Loucy (cell line): ENCODE data around the gene ZNF467.

Experiments
- H2AFZ ChIP-seq: fragments of 200-600 bp; sonication (generic); 2 replicates; pipeline ENCODE4 v1.6.0; 2016; ENCODE audit warnings: antibody characterized with exemption, mild to moderate bottlenecking, low read length, moderate library complexity
- H3F3A ChIP-seq: fragments of 200-600 bp; 2 replicates; pipeline ENCODE4 v1.6.0; 2016; ENCODE audit warnings: antibody characterized with exemption, low read depth, mild to moderate bottlenecking
- H3K27me3 ChIP-seq: fragments of 200-600 bp; sonication (generic); 2 replicates; pipeline ENCODE4 v1.6.1; 2014; ENCODE audit warnings: low read length, mild to moderate bottlenecking; ENCODE audit not compliant: insufficient read depth, poor library complexity, severe bottlenecking
- H3K36me3 ChIP-seq: fragments of 200-600 bp; sonication (generic); 2 replicates; pipeline ENCODE4 v1.6.1; 2016; ENCODE audit warnings: low read length; ENCODE audit not compliant: insufficient read depth
- H3K4me1 ChIP-seq: fragments of 200-600 bp; sonication (generic); 2 replicates; pipeline ENCODE4 v1.5.1; 2014; ENCODE audit warnings: low read length, mild to moderate bottlenecking; ENCODE audit not compliant: insufficient read depth, poor library complexity, severe bottlenecking
- H3K4me2 ChIP-seq: fragments of 200-600 bp; sonication (generic); 2 replicates; pipeline ENCODE4 v1.6.0; 2014; ENCODE audit warnings: antibody characterized with exemption, low read length, low read depth, mild to moderate bottlenecking; ENCODE audit not compliant: poor library complexity, severe bottlenecking
- H3K4me3 ChIP-seq: fragments of 200-600 bp; sonication (generic); 2 replicates; pipeline ENCODE4 v1.5.1; 2014; ENCODE audit warnings: low read length, mild to moderate bottlenecking, mixed read lengths; ENCODE audit not compliant: poor library complexity, severe bottlenecking
- H3K79me2 ChIP-seq: fragments of 200-600 bp; sonication (generic); 2 replicates; pipeline ENCODE4 v1.6.1; 2014; ENCODE audit warnings: low read length; ENCODE audit not compliant: insufficient read depth
- H3K9ac ChIP-seq: fragments of 200-600 bp; sonication (generic); 2 replicates; pipeline ENCODE4 v1.6.0; 2014; ENCODE audit warnings: mild to moderate bottlenecking, low read depth, low read length, moderate library complexity; ENCODE audit not compliant: poor library complexity, severe bottlenecking
- H3K9me2 ChIP-seq: fragments of 200-600 bp; sonication (generic); replicated peaks from 2 replicates; pipeline ENCODE4 v1.6.1; 2016; ENCODE audit warnings: low read depth, low read length, mixed read lengths
- H3K9me3 ChIP-seq: fragments of 200-600 bp; sonication (generic); 2 replicates; pipeline ENCODE4 v1.6.1; 2014; ENCODE audit warnings: mild to moderate bottlenecking, antibody characterized with exemption, low read length, low read depth; ENCODE audit not compliant: insufficient read depth
- H4K20me1 ChIP-seq: fragments of 200-600 bp; sonication (generic); 2 replicates; pipeline ENCODE4 v1.6.0; 2014; ENCODE audit warnings: antibody characterized with exemption, low read length, mild to moderate bottlenecking; ENCODE audit not compliant: insufficient read depth, poor library complexity, severe bottlenecking
- EZH2phosphoT487 ChIP-seq: fragments of 200-600 bp; IDR thresholded peaks from 2 replicates; pipeline ENCODE4 v1.6.1; 2018; ENCODE audit warnings: antibody characterized with exemption, mild to moderate bottlenecking, moderate library complexity, borderline replicate concordance
- TF ChIP-seq, protein P1 (sequence below): fragments of 200-600 bp; sonication (generic); conservative IDR thresholded peaks from 2 replicates; pipeline ENCODE4 v1.5.1; 2014; ENCODE audit warnings: mild to moderate bottlenecking, antibody characterized with exemption, low read length

The ZNF467 gene

DNA sequence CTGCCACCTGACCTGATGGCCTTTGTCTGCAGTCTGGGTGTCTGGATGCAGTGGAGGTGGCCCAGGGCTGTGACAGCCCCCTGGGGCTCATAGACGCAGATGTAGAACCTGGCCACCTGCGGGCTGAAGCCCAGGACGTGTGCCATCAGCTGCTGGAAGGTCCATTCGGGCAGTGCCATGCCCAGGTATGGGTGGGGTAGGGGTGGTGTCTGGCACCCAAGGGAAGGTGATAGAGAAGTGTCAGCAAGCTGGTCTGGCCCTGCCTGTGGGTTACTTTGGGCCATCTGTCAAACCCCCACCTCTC lies 6.1 kb upstream of the ZNF467 start:
- H3K4me1 ChIP-seq, result no peaks in the 10 kb centered on the region
- H3K4me3 ChIP-seq, result no peak overlapping the region
- no peak overlapping the region for H2AFZ ChIP-seq
- no peaks in the 10 kb centered on the region for H4K20me1 ChIP-seq
- H3F3A ChIP-seq, result no peaks in the 10 kb centered on the region
- no peaks in the 10 kb centered on the region for H3K9me2 ChIP-seq
- no peaks in the 10 kb centered on the region for H3K9me3 ChIP-seq
- no peaks in the 10 kb centered on the region for H3K36me3 ChIP-seq
- no peak overlapping the region for H3K9ac ChIP-seq
- no peaks in the 10 kb centered on the region for H3K27me3 ChIP-seq
- no peak for TF ChIP-seq EZH2phosphoT487
- TF ChIP-seq, protein P1, sequence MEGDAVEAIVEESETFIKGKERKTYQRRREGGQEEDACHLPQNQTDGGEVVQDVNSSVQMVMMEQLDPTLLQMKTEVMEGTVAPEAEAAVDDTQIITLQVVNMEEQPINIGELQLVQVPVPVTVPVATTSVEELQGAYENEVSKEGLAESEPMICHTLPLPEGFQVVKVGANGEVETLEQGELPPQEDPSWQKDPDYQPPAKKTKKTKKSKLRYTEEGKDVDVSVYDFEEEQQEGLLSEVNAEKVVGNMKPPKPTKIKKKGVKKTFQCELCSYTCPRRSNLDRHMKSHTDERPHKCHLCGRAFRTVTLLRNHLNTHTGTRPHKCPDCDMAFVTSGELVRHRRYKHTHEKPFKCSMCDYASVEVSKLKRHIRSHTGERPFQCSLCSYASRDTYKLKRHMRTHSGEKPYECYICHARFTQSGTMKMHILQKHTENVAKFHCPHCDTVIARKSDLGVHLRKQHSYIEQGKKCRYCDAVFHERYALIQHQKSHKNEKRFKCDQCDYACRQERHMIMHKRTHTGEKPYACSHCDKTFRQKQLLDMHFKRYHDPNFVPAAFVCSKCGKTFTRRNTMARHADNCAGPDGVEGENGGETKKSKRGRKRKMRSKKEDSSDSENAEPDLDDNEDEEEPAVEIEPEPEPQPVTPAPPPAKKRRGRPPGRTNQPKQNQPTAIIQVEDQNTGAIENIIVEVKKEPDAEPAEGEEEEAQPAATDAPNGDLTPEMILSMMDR, result no peak
- no peak overlapping the region for H3K4me2 ChIP-seq
- H3K79me2 ChIP-seq, result no peaks in the 10 kb centered on the region

GRCh38 chr7:149778696-149779501 lies 5.5 kb upstream of the ZNF467 start:
- Histone ChIP-seq H2AFZ (no peak overlapping the region), H3K79me2 (no peaks in the 10 kb centered on the region), H3K9ac (no peak overlapping the region), H3K9me2 (no peaks in the 10 kb centered on the region), H3K36me3 (no peaks in the 10 kb centered on the region), H3K4me1 (peaks cover 3% of the 10 kb centered on the region), H3K9me3 (no peaks in the 10 kb centered on the region), H3F3A (no peaks in the 10 kb centered on the region), H3K4me3 (no peak overlapping the region), H3K4me2 (no peak overlapping the region), H4K20me1 (no peaks in the 10 kb centered on the region), H3K27me3 (no peaks in the 10 kb centered on the region)
- TF ChIP-seq, protein P1, result no peak
- no peak for TF ChIP-seq EZH2phosphoT487

GRCh38 chr7:149778327-149778637 lies 4.9 kb upstream of the ZNF467 start:
- Histone ChIP-seq H3K4me2 (no peak overlapping the region), H3K9ac (no peak overlapping the region), H3K27me3 (no peaks in the 10 kb centered on the region), H3K9me3 (no peaks in the 10 kb centered on the region), H3K36me3 (no peaks in the 10 kb centered on the region), H3K79me2 (no peaks in the 10 kb centered on the region), H4K20me1 (no peaks in the 10 kb centered on the region), H3K4me1 (peaks cover 5% of the 10 kb centered on the region), H3K4me3 (no peak overlapping the region), H3F3A (no peaks in the 10 kb centered on the region), H3K9me2 (no peaks in the 10 kb centered on the region), H2AFZ (no peak overlapping the region)
- no peak for TF ChIP-seq EZH2phosphoT487
- TF ChIP-seq, protein P1, result no peak
